H1 (cell line): ENCODE results near the gene RBM26. TPM values are rescaled to one million over a fixed set of nuclear protein-coding genes. Genes with fewer than 3 reads are reported as not detected.

ENCODE experiments used
- CTCF ChIA-PET: fragments of 300-600 bp; sonication (Branson Sonifier 250); formaldehyde crosslinking; loops from one replicate; lab custom pipeline; 2021; ENCODE audit not compliant: partially characterized antibody; lab: Charles Lee
- POLR2A ChIA-PET: fragments of 300-600 bp; sonication (Branson Sonifier 250); formaldehyde crosslinking; loops from one replicate; lab custom pipeline; 2021; ENCODE audit warnings: inconsistent platforms; ENCODE audit not compliant: partially characterized antibody; lab: Charles Lee
- DNase-seq, 2 experiments: peaks; one replicate each; pipeline versions ENCODE4 v3.0.0 to v3.0.0-alpha.2; 2010 to 2022; ENCODE audit warnings: low spot score in 2 of 2, low read depth in 1 of 2, mixed read lengths in 1 of 2
- FAIRE-seq: peaks from 2 replicates; lab custom pipeline; 2011; peaks lifted over from hg19 to GRCh38; lab: Jason Lieb, UNC
- H2AFZ ChIP-seq: 2 replicates; pipeline ENCODE4 v1.8.1; 2012; ENCODE audit warnings: low read length, inconsistent platforms
- H2AK5ac ChIP-seq: 2 replicates; pipeline ENCODE4 v1.6.1; 2013; ENCODE audit warnings: low read depth, low read length
- H2BK120ac ChIP-seq: replicated peaks from 2 replicates; pipeline ENCODE3; 2013; ENCODE audit warnings: low read depth, low read length, inconsistent platforms
- H2BK12ac ChIP-seq: 2 replicates; pipeline ENCODE4 v1.6.1; 2013; ENCODE audit warnings: low read depth, low read length
- H2BK15ac ChIP-seq: 2 replicates; pipeline ENCODE4 v1.6.1; 2013; ENCODE audit warnings: low read length
- H2BK20ac ChIP-seq: 2 replicates; pipeline ENCODE4 v1.6.1; 2013; ENCODE audit warnings: low read length
- H2BK5ac ChIP-seq: 2 replicates; pipeline ENCODE4 v1.6.1; 2013; ENCODE audit warnings: low read depth, low read length
- H3K14ac ChIP-seq: 2 replicates; pipeline ENCODE4 v1.6.1; 2013; ENCODE audit warnings: inconsistent platforms; ENCODE audit not compliant: insufficient read length
- H3K18ac ChIP-seq: 2 replicates; pipeline ENCODE4 v1.6.1; 2013; ENCODE audit warnings: low read length; ENCODE audit errors: extremely low read depth
- H3K23ac ChIP-seq: 2 replicates; pipeline ENCODE4 v1.6.1; 2013; ENCODE audit warnings: inconsistent platforms; ENCODE audit not compliant: insufficient read length
- H3K23me2 ChIP-seq: 2 replicates; pipeline ENCODE4 v1.6.1; 2013; ENCODE audit warnings: low read depth, low read length
- H3K27ac ChIP-seq: 2 replicates; pipeline ENCODE4 v1.6.1; 2011; ENCODE audit warnings: low read depth, low read length, inconsistent platforms
- H3K27me3 ChIP-seq, 4 experiments: replicated peaks in 1 of 4; 1 replicate in 1 of 4; 2 replicates in 3 of 4; pipeline versions ENCODE4 v1.6.1 to v1.8.1; 2011 to 2013; ENCODE audit warnings: low read length in 3 of 4, mild to moderate bottlenecking in 3 of 4, inconsistent platforms in 2 of 4, mixed read lengths in 2 of 4, moderate library complexity in 1 of 4; ENCODE audit not compliant: control insufficient read depth in 3 of 4, insufficient read depth in 3 of 4; ENCODE audit errors: extremely low read depth in 1 of 4
- H3K36me3 ChIP-seq, 4 experiments: 2 replicates each; pipeline versions ENCODE4 v1.6.1 to v1.8.1; 2011 to 2013; ENCODE audit warnings: mild to moderate bottlenecking in 4 of 4, low read length in 3 of 4, moderate library complexity in 2 of 4, control low read depth in 1 of 4, inconsistent platforms in 1 of 4; ENCODE audit not compliant: insufficient read depth in 4 of 4, control insufficient read depth in 2 of 4
- H3K4ac ChIP-seq: replicated peaks from 2 replicates; pipeline ENCODE3; 2013; ENCODE audit warnings: low read length, low read depth, mixed read lengths, inconsistent platforms; ENCODE audit not compliant: insufficient read length
- H3K4me1 ChIP-seq, 4 experiments: replicated peaks in 1 of 4; 1 replicate in 1 of 4; 2 replicates in 3 of 4; pipeline versions ENCODE4 v1.6.1 to v1.8.1; 2011 to 2013; ENCODE audit warnings: low read length in 3 of 4, inconsistent platforms in 2 of 4, mixed read lengths in 1 of 4; ENCODE audit not compliant: insufficient read depth in 4 of 4, control insufficient read depth in 3 of 4
- H3K4me2 ChIP-seq, 2 experiments: 2 replicates each; pipeline versions ENCODE4 v1.6.1 to v1.8.1; 2011 to 2013; ENCODE audit warnings: low read depth in 2 of 2, low read length in 2 of 2, control low read depth in 1 of 2, inconsistent platforms in 1 of 2, mild to moderate bottlenecking in 1 of 2; ENCODE audit not compliant: insufficient read depth in 1 of 2
- H3K4me3 ChIP-seq, 4 experiments: fragments of 200-600, 300-600 bp in 1 of 4; sonication (generic), shearing (Covaris generic), sonication (Bioruptor Twin) in 1 of 4; 2 replicates each; pipeline versions ENCODE4 v1.5.1 to v1.8.1; 2011 to 2016; ENCODE audit warnings: low read length in 4 of 4, low read depth in 3 of 4, control low read depth in 2 of 4, inconsistent platforms in 2 of 4, mild to moderate bottlenecking in 2 of 4, mixed read lengths in 1 of 4, moderate library complexity in 1 of 4; ENCODE audit not compliant: insufficient read depth in 2 of 4; ENCODE audit errors: extremely low read depth in 1 of 4
- H3K56ac ChIP-seq: replicated peaks from 2 replicates; pipeline ENCODE3; 2013; ENCODE audit warnings: low read depth, mild to moderate bottlenecking, mixed read lengths, low read length, inconsistent platforms; ENCODE audit not compliant: insufficient read length
- H3K79me1 ChIP-seq: 2 replicates; pipeline ENCODE4 v1.6.1; 2013; ENCODE audit warnings: low read depth, low read length, control low read depth
- H3K79me2 ChIP-seq, 2 experiments: 2 replicates each; pipeline versions ENCODE4 v1.6.1 to v1.8.1; 2012 to 2013; ENCODE audit warnings: low read length in 2 of 2, mild to moderate bottlenecking in 2 of 2, inconsistent platforms in 1 of 2; ENCODE audit not compliant: insufficient read depth in 2 of 2, control insufficient read depth in 1 of 2
- H3K9ac ChIP-seq, 4 experiments: replicated peaks in 1 of 4; 1 replicate in 1 of 4; 2 replicates in 3 of 4; pipeline versions ENCODE4 v1.6.1 to v1.8.1; 2011 to 2013; ENCODE audit warnings: low read depth in 3 of 4, low read length in 3 of 4, control low read depth in 2 of 4, mild to moderate bottlenecking in 2 of 4, moderate library complexity in 2 of 4, inconsistent platforms in 1 of 4; ENCODE audit errors: extremely low read depth in 1 of 4
- H3K9me3 ChIP-seq, 2 experiments: 2 replicates each; pipeline versions ENCODE4 v1.6.1 to v1.8.1; 2012 to 2013; ENCODE audit warnings: mild to moderate bottlenecking in 2 of 2, moderate library complexity in 2 of 2, control low read depth in 1 of 2, inconsistent platforms in 1 of 2, low read depth in 1 of 2, low read length in 1 of 2, mixed read lengths in 1 of 2; ENCODE audit not compliant: insufficient read depth in 2 of 2
- H4K20me1 ChIP-seq, 2 experiments: replicated peaks in 1 of 2; 2 replicates each; pipeline versions ENCODE3 to v1.8.1; 2011 to 2013; ENCODE audit warnings: inconsistent platforms in 2 of 2, low read length in 2 of 2, mild to moderate bottlenecking in 1 of 2; ENCODE audit not compliant: insufficient read depth in 2 of 2, control insufficient read depth in 1 of 2
- H4K5ac ChIP-seq: 2 replicates; pipeline ENCODE4 v1.6.1; 2013; ENCODE audit warnings: low read length, low read depth, mixed read lengths, inconsistent platforms; ENCODE audit not compliant: insufficient read length
- H4K8ac ChIP-seq: 2 replicates; pipeline ENCODE4 v1.8.0; 2013; ENCODE audit warnings: mild to moderate bottlenecking, moderate library complexity, low read length, inconsistent platforms; ENCODE audit not compliant: insufficient read depth; ENCODE audit errors: extremely low read depth
- H4K91ac ChIP-seq: replicated peaks from 2 replicates; pipeline ENCODE3; 2013; ENCODE audit warnings: low read length, mixed read lengths, inconsistent platforms; ENCODE audit not compliant: insufficient read length
- WGBS, 2 experiments: shearing (Covaris generic) in 1 of 2; methylation state at CpG; one replicate each; pipeline versions ENCODE4 v1.1.6 to v1.1.7; 2013 to 2015; ENCODE audit warnings: low lambda C conversion rate in 2 of 2, mixed read lengths in 2 of 2, inconsistent platforms in 1 of 2, low coverage in 1 of 2, missing lambda C conversion rate in 1 of 2; ENCODE audit not compliant: insufficient replicate concordance in 2 of 2, insufficient coverage in 1 of 2, insufficient read length in 1 of 2; ENCODE audit errors: extremely low coverage in 1 of 2, missing lambda C conversion rate in 1 of 2; 5-methylcytosine and 5-hydroxymethylcytosine counted together
- polyA plus RNA-seq, 7 experiments: library from polyadenylated mRNA; depleted of rRNA in 3 of 7; stranded (reverse) in 5 of 7; unstranded in 2 of 7; fragments of >200 nt in 5 of 7; fragments of 200-250 nt in 2 of 7; gene quantifications; 1 replicate in 5 of 7; 2 replicates in 1 of 7; 4 replicates in 1 of 7; pipeline versions ENCODE4 v1.2.1 to v1.2.3, GENCODE V29; 2011 to 2013; ENCODE audit warnings: missing spikeins in 2 of 7, mixed read lengths in 2 of 7
- total RNA-seq: library from RNA; stranded (reverse); fragmentation: NEBNext Ultra II Directional; extraction: Animal tissue kit (Norgen Biotek cat#: 25700); gene quantifications from 2 replicates; pipeline ENCODE4 v1.2.1, GENCODE V29; 2021

RBM26 gene
- total and polyA plus RNA-seq, 2 of the 8 experiments (the other 6 are each of a cell fraction or from before 2014, with no cell fraction given) = 20.3 to 65.5 TPM

GRCh38 chr13:79404985-79405384 is 1.1 kb downstream of the RBM26 start:
- H2BK15ac ChIP-seq = no peak overlapping the region
- H3K4ac ChIP-seq = no peak overlapping the region
- peak overlapping the region; percentile 87 to 99 (median 94) for H3K4me3 ChIP-seq
- no peak overlapping the region for H3K18ac ChIP-seq
- H3K27ac ChIP-seq = peak overlapping the region; percentile 93
- H2BK120ac ChIP-seq = no peak overlapping the region
- ChIA-PET CTCF (interaction anchor here (1.6 kb wide), 1 partner anchor 19 kb away, joined by 5 read pairs; no protein-coding TSS in a partner anchor), POLR2A (interaction anchor here (1.3 to 2.2 kb wide), 3 partner anchors 11 to 15 kb away, joined by 3 to 8 read pairs (median 7); no protein-coding TSS in a partner anchor)
- H3K79me2 ChIP-seq = peaks cover 37 to 73% of the 10 kb centered on the region in 2 experiments
- H3K4me1 ChIP-seq = peaks cover 0 to 9% (median 2%) of the 10 kb centered on the region in 4 experiments; a peak in 4 of 7 replicates
- H3K23ac ChIP-seq = no peak overlapping the region
- H2BK5ac ChIP-seq = no peak overlapping the region
- H3K27me3 ChIP-seq = no peaks in the 10 kb centered on the region
- no peaks in the 10 kb centered on the region for H3K79me1 ChIP-seq
- WGBS, 2 experiments = 5% methylated on average over 10 of the region's 10 CpGs; no CpG with 5 or more reads in 1 of the 2 experiments
- peak overlapping the region; percentile 68 to 83 for H3K4me2 ChIP-seq
- H2BK12ac ChIP-seq = no peak overlapping the region
- H3K9ac ChIP-seq = peak overlapping the region; percentile 96 to 99 (median 96)
- 0 out of 8 replicates have a peak, but pooled peaks cover 0 to 2% (median 0%) of the 10 kb centered on the region in 4 experiments for H3K36me3 ChIP-seq
- H2AK5ac ChIP-seq = no peak overlapping the region
- H3K56ac ChIP-seq = peak overlapping the region; percentile 26
- no peak overlapping the region for H4K91ac ChIP-seq
- H2AFZ ChIP-seq = no peak overlapping the region
- no peak overlapping the region for H3K14ac ChIP-seq
- no peak overlapping the region for H4K5ac ChIP-seq
- no peak for DNase-seq
- no peaks in the 10 kb centered on the region for H3K9me3 ChIP-seq
- H4K8ac ChIP-seq = no peak overlapping the region
- peaks cover 9 to 13% of the 10 kb centered on the region in 2 experiments for H4K20me1 ChIP-seq
- H3K23me2 ChIP-seq = peaks cover 7% of the 10 kb centered on the region
- H2BK20ac ChIP-seq = no peak overlapping the region
- FAIRE-seq = no peak
